ELR (cell line): ENCODE measurements around the gene NPAS3.

Experiments
- DNase-seq: peaks from one replicate; pipeline ENCODE4 v3.0.0-alpha.2; 2015; ENCODE audit warnings: low read depth

NPAS3 gene

GRCh38 chr14:33799705-33800570, 861.3 kb downstream of the NPAS3 start:
- DNase-seq: no peak

GRCh38 chr14:33800735-33801163, 862.1 kb downstream of the NPAS3 start:
- DNase-seq: no peak

GRCh38 chr14:33802737-33803136, 864.1 kb downstream of the NPAS3 start:
- no peak for DNase-seq

GRCh38 chr14:33805593-33805992, 866.9 kb downstream of the NPAS3 start:
- DNase-seq: no peak

GRCh38 chr14:33806905-33807304, 868.2 kb downstream of the NPAS3 start:
- DNase-seq: no peak

- no peak for DNase-seq
Measured at GRCh38 chr14:33808187-33808586, 869.5 kb downstream of the NPAS3 start.

- DNase-seq: no peak
Measured at GRCh38 chr14:33809396-33809981, 870.8 kb downstream of the NPAS3 start.

GRCh38 chr14:33810308-33810707, 871.6 kb downstream of the NPAS3 start:
- no peak for DNase-seq

- DNase-seq: no peak
Measured at GRCh38 chr14:33811721-33812120, 873.0 kb downstream of the NPAS3 start.

- DNase-seq: no peak
Measured at GRCh38 chr14:33812181-33812580, 873.5 kb downstream of the NPAS3 start.

- no peak for DNase-seq
Measured at GRCh38 chr14:33812601-33813000, 873.9 kb downstream of the NPAS3 start.

- no peak for DNase-seq
Measured at GRCh38 chr14:33814010-33814409, 875.3 kb downstream of the NPAS3 start.

GRCh38 chr14:33833706-33834465, 895.2 kb downstream of the NPAS3 start:
- DNase-seq: no peak

- no peak for DNase-seq
Measured at GRCh38 chr14:33834466-33835260, 896.0 kb downstream of the NPAS3 start.

GRCh38 chr14:33835261-33835655, 896.6 kb downstream of the NPAS3 start:
- DNase-seq: no peak

GRCh38 chr14:33835677-33836076, 897.0 kb downstream of the NPAS3 start:
- DNase-seq: no peak

- DNase-seq: no peak
Measured at GRCh38 chr14:33836203-33836899, 897.7 kb downstream of the NPAS3 start.

GRCh38 chr14:33836900-33837577, 898.4 kb downstream of the NPAS3 start:
- DNase-seq: no peak

GRCh38 chr14:33837943-33838683, 899.4 kb downstream of the NPAS3 start:
- no peak for DNase-seq
